H1 (cell line): ENCODE results near the gene DENND11. TPM values are rescaled to one million over a fixed set of nuclear protein-coding genes. Genes with fewer than 3 reads are reported as not detected.

Experiments
- CTCF ChIA-PET: fragments of 300-600 bp; sonication (Branson Sonifier 250); formaldehyde crosslinking; loops from one replicate; lab custom pipeline; 2021; ENCODE audit not compliant: partially characterized antibody; lab: Charles Lee
- POLR2A ChIA-PET: fragments of 300-600 bp; sonication (Branson Sonifier 250); formaldehyde crosslinking; loops from one replicate; lab custom pipeline; 2021; ENCODE audit warnings: inconsistent platforms; ENCODE audit not compliant: partially characterized antibody; lab: Charles Lee
- DNase-seq, 2 experiments: peaks; one replicate each; pipeline versions ENCODE4 v3.0.0 to v3.0.0-alpha.2; 2010 to 2022; ENCODE audit warnings: low spot score in 2 of 2, low read depth in 1 of 2, mixed read lengths in 1 of 2
- FAIRE-seq: peaks from 2 replicates; lab custom pipeline; 2011; peaks lifted over from hg19 to GRCh38; lab: Jason Lieb, UNC
- H2AFZ ChIP-seq: 2 replicates; pipeline ENCODE4 v1.8.1; 2012; ENCODE audit warnings: low read length, inconsistent platforms
- H2AK5ac ChIP-seq: 2 replicates; pipeline ENCODE4 v1.6.1; 2013; ENCODE audit warnings: low read depth, low read length
- H2BK120ac ChIP-seq: replicated peaks from 2 replicates; pipeline ENCODE3; 2013; ENCODE audit warnings: low read depth, low read length, inconsistent platforms
- H2BK12ac ChIP-seq: 2 replicates; pipeline ENCODE4 v1.6.1; 2013; ENCODE audit warnings: low read depth, low read length
- H2BK15ac ChIP-seq: 2 replicates; pipeline ENCODE4 v1.6.1; 2013; ENCODE audit warnings: low read length
- H2BK20ac ChIP-seq: 2 replicates; pipeline ENCODE4 v1.6.1; 2013; ENCODE audit warnings: low read length
- H2BK5ac ChIP-seq: 2 replicates; pipeline ENCODE4 v1.6.1; 2013; ENCODE audit warnings: low read depth, low read length
- H3K14ac ChIP-seq: 2 replicates; pipeline ENCODE4 v1.6.1; 2013; ENCODE audit warnings: inconsistent platforms; ENCODE audit not compliant: insufficient read length
- H3K18ac ChIP-seq: 2 replicates; pipeline ENCODE4 v1.6.1; 2013; ENCODE audit warnings: low read length; ENCODE audit errors: extremely low read depth
- H3K23ac ChIP-seq: 2 replicates; pipeline ENCODE4 v1.6.1; 2013; ENCODE audit warnings: inconsistent platforms; ENCODE audit not compliant: insufficient read length
- H3K23me2 ChIP-seq: 2 replicates; pipeline ENCODE4 v1.6.1; 2013; ENCODE audit warnings: low read depth, low read length
- H3K27ac ChIP-seq: 2 replicates; pipeline ENCODE4 v1.6.1; 2011; ENCODE audit warnings: low read depth, low read length, inconsistent platforms
- H3K27me3 ChIP-seq, 4 experiments: replicated peaks in 1 of 4; 1 replicate in 1 of 4; 2 replicates in 3 of 4; pipeline versions ENCODE4 v1.6.1 to v1.8.1; 2011 to 2013; ENCODE audit warnings: low read length in 3 of 4, mild to moderate bottlenecking in 3 of 4, inconsistent platforms in 2 of 4, mixed read lengths in 2 of 4, moderate library complexity in 1 of 4; ENCODE audit not compliant: control insufficient read depth in 3 of 4, insufficient read depth in 3 of 4; ENCODE audit errors: extremely low read depth in 1 of 4
- H3K36me3 ChIP-seq, 4 experiments: 2 replicates each; pipeline versions ENCODE4 v1.6.1 to v1.8.1; 2011 to 2013; ENCODE audit warnings: mild to moderate bottlenecking in 4 of 4, low read length in 3 of 4, moderate library complexity in 2 of 4, control low read depth in 1 of 4, inconsistent platforms in 1 of 4; ENCODE audit not compliant: insufficient read depth in 4 of 4, control insufficient read depth in 2 of 4
- H3K4ac ChIP-seq: replicated peaks from 2 replicates; pipeline ENCODE3; 2013; ENCODE audit warnings: low read length, low read depth, mixed read lengths, inconsistent platforms; ENCODE audit not compliant: insufficient read length
- H3K4me1 ChIP-seq, 4 experiments: replicated peaks in 1 of 4; 1 replicate in 1 of 4; 2 replicates in 3 of 4; pipeline versions ENCODE4 v1.6.1 to v1.8.1; 2011 to 2013; ENCODE audit warnings: low read length in 3 of 4, inconsistent platforms in 2 of 4, mixed read lengths in 1 of 4; ENCODE audit not compliant: insufficient read depth in 4 of 4, control insufficient read depth in 3 of 4
- H3K4me2 ChIP-seq, 2 experiments: 2 replicates each; pipeline versions ENCODE4 v1.6.1 to v1.8.1; 2011 to 2013; ENCODE audit warnings: low read depth in 2 of 2, low read length in 2 of 2, control low read depth in 1 of 2, inconsistent platforms in 1 of 2, mild to moderate bottlenecking in 1 of 2; ENCODE audit not compliant: insufficient read depth in 1 of 2
- H3K4me3 ChIP-seq, 4 experiments: fragments of 200-600, 300-600 bp in 1 of 4; sonication (generic), shearing (Covaris generic), sonication (Bioruptor Twin) in 1 of 4; 2 replicates each; pipeline versions ENCODE4 v1.5.1 to v1.8.1; 2011 to 2016; ENCODE audit warnings: low read length in 4 of 4, low read depth in 3 of 4, control low read depth in 2 of 4, inconsistent platforms in 2 of 4, mild to moderate bottlenecking in 2 of 4, mixed read lengths in 1 of 4, moderate library complexity in 1 of 4; ENCODE audit not compliant: insufficient read depth in 2 of 4; ENCODE audit errors: extremely low read depth in 1 of 4
- H3K56ac ChIP-seq: replicated peaks from 2 replicates; pipeline ENCODE3; 2013; ENCODE audit warnings: low read depth, mild to moderate bottlenecking, mixed read lengths, low read length, inconsistent platforms; ENCODE audit not compliant: insufficient read length
- H3K79me1 ChIP-seq: 2 replicates; pipeline ENCODE4 v1.6.1; 2013; ENCODE audit warnings: low read depth, low read length, control low read depth
- H3K79me2 ChIP-seq, 2 experiments: 2 replicates each; pipeline versions ENCODE4 v1.6.1 to v1.8.1; 2012 to 2013; ENCODE audit warnings: low read length in 2 of 2, mild to moderate bottlenecking in 2 of 2, inconsistent platforms in 1 of 2; ENCODE audit not compliant: insufficient read depth in 2 of 2, control insufficient read depth in 1 of 2
- H3K9ac ChIP-seq, 4 experiments: replicated peaks in 1 of 4; 1 replicate in 1 of 4; 2 replicates in 3 of 4; pipeline versions ENCODE4 v1.6.1 to v1.8.1; 2011 to 2013; ENCODE audit warnings: low read depth in 3 of 4, low read length in 3 of 4, control low read depth in 2 of 4, mild to moderate bottlenecking in 2 of 4, moderate library complexity in 2 of 4, inconsistent platforms in 1 of 4; ENCODE audit errors: extremely low read depth in 1 of 4
- H3K9me3 ChIP-seq, 2 experiments: 2 replicates each; pipeline versions ENCODE4 v1.6.1 to v1.8.1; 2012 to 2013; ENCODE audit warnings: mild to moderate bottlenecking in 2 of 2, moderate library complexity in 2 of 2, control low read depth in 1 of 2, inconsistent platforms in 1 of 2, low read depth in 1 of 2, low read length in 1 of 2, mixed read lengths in 1 of 2; ENCODE audit not compliant: insufficient read depth in 2 of 2
- H4K20me1 ChIP-seq, 2 experiments: replicated peaks in 1 of 2; 2 replicates each; pipeline versions ENCODE3 to v1.8.1; 2011 to 2013; ENCODE audit warnings: inconsistent platforms in 2 of 2, low read length in 2 of 2, mild to moderate bottlenecking in 1 of 2; ENCODE audit not compliant: insufficient read depth in 2 of 2, control insufficient read depth in 1 of 2
- H4K5ac ChIP-seq: 2 replicates; pipeline ENCODE4 v1.6.1; 2013; ENCODE audit warnings: low read length, low read depth, mixed read lengths, inconsistent platforms; ENCODE audit not compliant: insufficient read length
- H4K8ac ChIP-seq: 2 replicates; pipeline ENCODE4 v1.8.0; 2013; ENCODE audit warnings: mild to moderate bottlenecking, moderate library complexity, low read length, inconsistent platforms; ENCODE audit not compliant: insufficient read depth; ENCODE audit errors: extremely low read depth
- H4K91ac ChIP-seq: replicated peaks from 2 replicates; pipeline ENCODE3; 2013; ENCODE audit warnings: low read length, mixed read lengths, inconsistent platforms; ENCODE audit not compliant: insufficient read length
- BCL11A ChIP-seq, 2 experiments: IDR thresholded peaks; one replicate each; pipeline ENCODE4 v1.6.1; 2011; ENCODE audit warnings: low read depth in 2 of 2, low read length in 2 of 2, mild to moderate bottlenecking in 2 of 2
- CEBPB ChIP-seq: IDR thresholded peaks from 2 replicates; pipeline ENCODE4 v1.6.1; 2012; ENCODE audit warnings: low read depth, low read length
- CREB1 ChIP-seq: IDR thresholded peaks from 2 replicates; pipeline ENCODE4 v1.6.1; 2012; ENCODE audit warnings: inconsistent platforms
- EP300 ChIP-seq, 2 experiments: IDR thresholded peaks; 1 replicate in 1 of 2; 2 replicates in 1 of 2; pipeline ENCODE4 v1.6.1; 2011 to 2012; ENCODE audit warnings: low read depth in 2 of 2, low read length in 2 of 2, mild to moderate bottlenecking in 2 of 2, borderline replicate concordance in 1 of 2, inconsistent platforms in 1 of 2, moderate library complexity in 1 of 2
- EZH2 ChIP-seq: fragments of 200-600 bp; sonication (generic); IDR thresholded peaks from 2 replicates; pipeline ENCODE4 v1.7.1; 2012; ENCODE audit warnings: low read depth, mild to moderate bottlenecking, moderate library complexity, low read length, inconsistent platforms; ENCODE audit not compliant: severe bottlenecking
- HDAC2 ChIP-seq, 2 experiments: fragments of 300-600 bp in 1 of 2; sonication (generic) in 1 of 2; IDR thresholded peaks; 2 replicates each; pipeline ENCODE4 v1.6.1; 2011 to 2012; ENCODE audit warnings: low read depth in 2 of 2, low read length in 2 of 2, mild to moderate bottlenecking in 2 of 2, moderate library complexity in 2 of 2, borderline replicate concordance in 1 of 2, inconsistent platforms in 1 of 2
- HDAC6 ChIP-seq: IDR thresholded peaks from one replicate; pipeline ENCODE4 v1.7.1; 2012; ENCODE audit warnings: low read depth, mild to moderate bottlenecking, inconsistent platforms, low read length, moderate library complexity
- RNF2 ChIP-seq: fragments of 200-900, 300-1000 bp; sonication (generic); IDR thresholded peaks from 2 replicates; pipeline ENCODE4 v1.7.1; 2016; ENCODE audit warnings: borderline replicate concordance, low read depth, mild to moderate bottlenecking, antibody characterized with exemption, low read length; ENCODE audit not compliant: poor library complexity, severe bottlenecking; ENCODE audit errors: missing control alignments
- SIN3A ChIP-seq, 2 experiments: IDR thresholded peaks in 1 of 2; conservative IDR thresholded peaks in 1 of 2; 2 replicates each; pipeline ENCODE4 v1.6.1; 2011 to 2012; ENCODE audit warnings: low read length in 2 of 2, improper control_type of control experiment in 1 of 2, low read depth in 1 of 2, mild to moderate bottlenecking in 1 of 2
- SRF ChIP-seq: IDR thresholded peaks from 2 replicates; pipeline ENCODE4 v1.6.1; 2011; ENCODE audit warnings: mild to moderate bottlenecking, low read depth, low read length, moderate library complexity
- SUZ12 ChIP-seq: fragments of 200-600 bp; sonication (generic); IDR thresholded peaks from 2 replicates; pipeline ENCODE4 v1.6.1; 2012; ENCODE audit warnings: mild to moderate bottlenecking, inconsistent platforms, low read length, moderate library complexity, mixed read lengths
- WGBS, 2 experiments: shearing (Covaris generic) in 1 of 2; methylation state at CpG; one replicate each; pipeline versions ENCODE4 v1.1.6 to v1.1.7; 2013 to 2015; ENCODE audit warnings: low lambda C conversion rate in 2 of 2, mixed read lengths in 2 of 2, inconsistent platforms in 1 of 2, low coverage in 1 of 2, missing lambda C conversion rate in 1 of 2; ENCODE audit not compliant: insufficient replicate concordance in 2 of 2, insufficient coverage in 1 of 2, insufficient read length in 1 of 2; ENCODE audit errors: extremely low coverage in 1 of 2, missing lambda C conversion rate in 1 of 2; 5-methylcytosine and 5-hydroxymethylcytosine counted together
- polyA plus RNA-seq, 7 experiments: library from polyadenylated mRNA; depleted of rRNA in 3 of 7; stranded (reverse) in 5 of 7; unstranded in 2 of 7; fragments of >200 nt in 5 of 7; fragments of 200-250 nt in 2 of 7; gene quantifications; 1 replicate in 5 of 7; 2 replicates in 1 of 7; 4 replicates in 1 of 7; pipeline versions ENCODE4 v1.2.1 to v1.2.3, GENCODE V29; 2011 to 2013; ENCODE audit warnings: missing spikeins in 2 of 7, mixed read lengths in 2 of 7
- total RNA-seq: library from RNA; stranded (reverse); fragmentation: NEBNext Ultra II Directional; extraction: Animal tissue kit (Norgen Biotek cat#: 25700); gene quantifications from 2 replicates; pipeline ENCODE4 v1.2.1, GENCODE V29; 2021

The DENND11 gene
- total and polyA plus RNA-seq, 2 of the 8 experiments (the other 6 are each of a cell fraction or from before 2014, with no cell fraction given) = 8.0 to 26.8 TPM

DNA sequence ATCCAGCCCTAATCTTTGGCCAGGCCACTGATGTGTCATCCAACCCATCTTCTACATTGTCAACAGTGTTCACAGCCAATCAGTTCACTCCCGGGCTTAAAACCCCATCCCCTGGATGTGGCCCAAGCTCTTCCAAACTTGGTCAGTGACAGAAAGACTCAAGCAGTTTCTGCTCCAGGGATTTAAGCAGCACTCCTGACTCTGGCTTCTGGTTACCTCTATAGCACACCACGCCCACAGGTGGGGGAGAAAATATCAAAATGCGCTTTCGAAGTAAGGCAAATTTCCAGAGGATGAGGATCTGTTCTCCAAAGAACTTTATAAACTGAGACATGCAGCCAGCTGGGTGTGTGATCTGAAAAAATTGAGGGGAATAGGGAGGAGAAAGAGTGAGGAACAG lies 35.9 kb downstream of the DENND11 start:
- H2BK15ac ChIP-seq = no peak overlapping the region
- no peaks in the 10 kb centered on the region for H3K9me3 ChIP-seq
- H3K79me2 ChIP-seq = no peaks in the 10 kb centered on the region
- no peak overlapping the region for H2BK12ac ChIP-seq
- no peaks in the 10 kb centered on the region for H3K27me3 ChIP-seq
- H3K18ac ChIP-seq = no peak overlapping the region
- no peak overlapping the region for H2BK120ac ChIP-seq
- H2BK20ac ChIP-seq = no peak overlapping the region
- no peak overlapping the region for H3K56ac ChIP-seq
- DNase-seq = no peak
- H3K27ac ChIP-seq = no peak overlapping the region
- H4K20me1 ChIP-seq = no peaks in the 10 kb centered on the region
- H3K9ac ChIP-seq = no peak overlapping the region
- H3K36me3 ChIP-seq = peaks cover 2 to 31% (median 16%) of the 10 kb centered on the region in 4 experiments; a peak in 7 of 8 replicates
- H3K4me3 ChIP-seq = no peak overlapping the region
- TF ChIP-seq BCL11A (IDR thresholded peaks at IDR 0.05; ENCODE audit: low read depth in 2 of 2, low read length in 2 of 2) = no peak
- no peak for TF ChIP-seq EZH2
- no peak for TF ChIP-seq CREB1
- no peak for TF ChIP-seq HDAC6
- TF ChIP-seq SUZ12 = no peak
- TF ChIP-seq SIN3A (conservative IDR thresholded peaks at IDR 0.05 in 1 of 2, IDR thresholded peaks at IDR 0.05 in 1 of 2; ENCODE audit: low read depth in 1 of 2, low read length in 2 of 2) = no peak
- TF ChIP-seq SRF = no peak
- no peak for TF ChIP-seq CEBPB
- no peak for TF ChIP-seq RNF2
- no peak for TF ChIP-seq HDAC2 (IDR thresholded peaks at IDR 0.05; ENCODE audit: borderline replicate concordance in 1 of 2, low read depth in 2 of 2, low read length in 2 of 2)
- TF ChIP-seq EP300 (IDR thresholded peaks at IDR 0.05; ENCODE audit: borderline replicate concordance in 1 of 2, low read depth in 2 of 2, low read length in 2 of 2) = no peak
- H3K14ac ChIP-seq = no peak overlapping the region
- H3K23ac ChIP-seq = no peak overlapping the region
- CTCF ChIA-PET = interaction anchor here (1.1 to 5.4 kb wide), 3 partner anchors 8 to 12 kb away, joined by 3 to 51 read pairs (median 12); no protein-coding TSS in a partner anchor
- POLR2A ChIA-PET = no interaction called here
- no peak overlapping the region for H2AFZ ChIP-seq
- no peaks in the 10 kb centered on the region; the same call in 1 of the 2 replicates for H3K79me1 ChIP-seq
- no peak overlapping the region for H3K4me2 ChIP-seq
- no peak overlapping the region for H2AK5ac ChIP-seq
- no peaks in the 10 kb centered on the region for H3K23me2 ChIP-seq
- H4K8ac ChIP-seq = no peak overlapping the region
- H3K4me1 ChIP-seq = no peaks in the 10 kb centered on the region
- no peak overlapping the region for H3K4ac ChIP-seq
- H4K91ac ChIP-seq = no peak overlapping the region
- no peak for FAIRE-seq
- no peak overlapping the region for H4K5ac ChIP-seq
- H2BK5ac ChIP-seq = no peak overlapping the region
- WGBS, 2 experiments = 93% methylated on average over 4 of the region's 4 CpGs; no CpG with 5 or more reads in 1 of the 2 experiments
